HG03196 (cell line): ENCODE data around the gene MAP3K10.
"Not testable (repeated sequence)": the region's sequence is repeated elsewhere in the genome, so short reads cannot be mapped to it uniquely, and the experiment has no call there.

ENCODE experiments used
- ATAC-seq: cut with Tn5 transposase; IDR thresholded peaks from one replicate; pipeline ENCODE4 v1.9.1; 2021; ENCODE audit not compliant: unreplicated experiment

The MAP3K10 gene

DNA sequence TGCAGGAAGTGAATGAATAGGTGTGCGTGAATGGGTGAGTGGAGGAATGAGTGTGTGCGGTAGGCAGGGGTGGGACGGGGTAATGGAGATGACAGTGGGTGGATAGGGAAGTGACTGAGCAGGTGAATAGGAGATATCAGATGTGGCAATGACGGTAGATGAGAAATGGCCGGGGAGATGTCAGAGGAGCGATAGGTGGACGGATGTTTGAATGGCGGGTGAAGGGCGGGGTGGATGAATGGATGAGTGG is 25.5 kb downstream of the MAP3K10 start:
- no peak for ATAC-seq

DNA sequence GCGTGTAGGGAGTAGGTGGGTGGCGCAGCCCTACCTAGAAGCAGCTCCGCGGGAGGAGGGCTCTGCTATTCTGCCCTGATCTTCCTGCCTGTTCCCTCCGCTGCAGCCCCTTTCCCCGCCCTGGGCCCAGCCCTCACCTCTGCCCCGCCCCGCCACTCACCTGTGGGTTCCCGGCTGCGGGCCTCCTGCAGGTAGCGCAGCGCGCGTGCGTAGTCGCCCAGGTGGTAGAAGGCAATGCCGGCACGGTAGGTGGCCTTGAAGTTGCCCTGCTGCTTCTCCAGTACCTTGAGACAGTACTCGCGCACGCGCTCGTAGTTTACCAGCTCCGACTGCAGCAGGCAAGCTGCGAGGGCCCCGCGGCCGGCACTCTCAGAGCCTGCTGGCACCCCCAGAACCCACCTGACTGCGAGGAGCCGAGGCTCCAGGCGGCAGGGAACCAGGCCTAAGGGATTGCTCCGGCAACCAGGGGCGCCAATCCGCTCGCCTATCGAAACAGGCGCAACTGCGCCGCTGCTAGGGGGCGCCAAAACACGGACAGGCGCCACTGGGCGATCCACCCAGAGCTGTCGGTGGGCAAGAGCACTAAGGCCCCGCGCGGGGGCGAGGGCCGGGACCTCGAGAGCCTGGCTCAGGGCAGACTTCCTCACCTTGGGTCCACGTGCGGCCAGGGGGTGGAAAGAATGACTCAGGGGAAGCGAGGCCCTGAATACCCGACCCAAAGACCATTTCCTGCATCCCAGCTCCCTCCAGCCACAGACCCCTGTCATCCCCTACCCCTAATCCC is 26.0 kb downstream of the MAP3K10 start:
- no peak for ATAC-seq

GRCh38 chr19:40217934-40218890 is 27.0 kb downstream of the MAP3K10 start, which contains the start of gene TTC9B:
TSS of gene TTC9B (minus strand) at chr19:40218384. CDS start at chr19:40218381, 3 bp downstream.
- no peak for ATAC-seq

GRCh38 chr19:40219029-40219428 is 27.8 kb downstream of the MAP3K10 start:
- not testable (repeated sequence) for ATAC-seq

DNA sequence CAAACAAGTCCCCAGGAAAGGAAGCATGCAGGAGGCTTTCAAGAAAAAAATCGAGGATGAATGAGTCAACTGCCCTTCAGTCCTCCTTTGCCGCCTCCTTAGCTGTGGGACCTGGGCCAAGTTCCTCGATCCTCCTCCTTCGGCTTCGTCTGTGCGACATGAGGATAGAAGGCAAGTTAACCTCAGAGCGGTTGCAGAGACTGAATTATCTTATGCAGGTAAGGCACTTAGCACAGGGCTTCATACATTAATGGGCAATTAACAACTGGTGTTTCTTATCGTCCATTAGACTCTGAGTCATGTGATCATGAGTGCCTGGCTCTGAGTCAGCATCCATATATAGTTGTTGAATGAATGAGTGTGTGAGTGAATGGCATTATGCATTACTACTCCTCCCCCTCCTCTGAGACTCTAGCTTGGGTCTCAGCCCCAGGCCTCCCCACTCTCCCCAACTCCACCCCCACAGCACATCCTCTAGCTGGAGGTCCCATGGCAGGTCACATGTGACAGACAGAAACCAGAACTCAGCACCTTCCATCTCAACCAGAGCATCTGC is 28.6 kb downstream of the MAP3K10 start:
- no peak for ATAC-seq

GRCh38 chr19:40220674-40221073 is 29.4 kb downstream of the MAP3K10 start:
- no peak for ATAC-seq

DNA sequence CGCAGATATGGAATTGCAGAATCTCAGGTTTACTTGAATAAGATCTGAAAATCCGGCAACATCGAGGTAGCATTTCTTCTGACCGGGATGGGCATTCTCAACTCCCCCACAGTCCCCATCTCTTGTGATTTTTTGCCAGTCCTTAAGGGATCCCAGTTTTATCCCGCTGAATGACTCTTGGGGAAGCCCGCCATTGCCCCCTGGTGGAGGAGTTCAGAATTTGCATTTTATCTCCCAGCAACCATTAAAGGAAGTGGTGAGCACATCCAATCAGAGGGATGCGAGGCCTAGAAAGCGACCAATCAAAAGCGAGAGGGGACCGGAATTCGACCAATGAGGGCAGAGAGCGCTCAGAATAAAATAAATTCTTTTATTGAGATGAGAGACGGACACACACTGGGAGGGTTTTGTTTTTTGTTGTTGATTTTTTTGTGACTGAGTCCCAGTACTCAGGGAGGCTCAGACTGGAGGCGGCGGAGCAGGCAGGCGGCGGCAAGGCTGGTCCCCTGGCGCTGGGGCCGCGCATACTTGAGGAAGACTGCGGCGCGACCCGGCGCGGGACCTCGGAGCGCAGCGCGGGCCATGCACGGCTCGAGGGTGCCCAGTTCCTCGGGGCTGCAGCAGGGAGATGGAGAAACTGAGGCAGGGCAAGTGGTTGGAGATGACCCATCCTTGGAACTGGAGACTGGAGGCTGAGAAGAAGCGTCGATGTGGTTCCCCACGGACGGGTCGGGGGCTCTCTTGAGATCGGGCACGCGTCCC is 30.8 kb downstream of the MAP3K10 start:
- no peak for ATAC-seq

- ATAC-seq, result no peak
Observed at GRCh38 chr19:40223135-40223822, 32.1 kb downstream of the MAP3K10 start.

GRCh38 chr19:40224342-40225150 is 33.3 kb downstream of the MAP3K10 start:
- no peak for ATAC-seq

DNA sequence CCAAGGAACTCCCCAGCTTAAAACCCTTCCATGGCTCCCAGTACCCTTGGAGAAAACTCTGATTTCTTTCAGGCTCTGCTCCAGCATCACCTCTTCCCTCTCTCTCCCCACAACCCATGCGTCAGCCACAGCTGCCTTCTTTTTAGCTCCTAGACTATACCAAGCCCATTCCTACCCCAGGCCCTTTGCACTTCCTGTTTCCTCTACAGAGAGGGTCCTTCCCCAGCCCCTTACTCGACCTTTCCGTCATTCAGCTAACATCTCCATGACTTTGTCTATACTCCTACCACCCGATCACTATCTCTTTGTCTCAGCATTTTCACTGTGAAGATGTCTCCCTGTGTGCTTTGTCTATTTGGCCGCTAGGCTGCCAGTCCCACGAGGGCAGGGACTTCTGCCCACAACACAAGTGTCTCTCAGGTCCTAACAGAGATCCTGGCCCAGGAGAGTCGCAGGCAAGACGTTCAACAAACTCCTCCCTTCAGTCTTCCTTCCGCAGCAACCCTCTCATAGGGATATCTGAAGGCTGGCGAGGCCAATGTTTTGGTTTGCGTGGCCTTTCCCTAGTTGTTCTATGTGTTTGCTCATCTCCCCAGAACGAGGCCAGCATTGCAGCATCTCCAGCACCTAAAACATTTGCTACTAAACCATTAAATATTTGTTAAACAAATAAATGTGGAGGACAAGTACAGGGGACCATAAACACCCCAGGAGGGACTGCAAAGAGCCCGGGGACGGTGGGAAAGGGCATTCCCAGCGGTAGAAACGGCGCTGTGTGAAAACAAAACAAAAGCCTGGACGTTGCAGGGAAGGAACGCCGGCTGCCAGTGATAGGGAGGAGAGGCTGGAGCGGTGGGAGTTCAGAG is 34.4 kb downstream of the MAP3K10 start:
- no peak for ATAC-seq

- ATAC-seq, result no peak
Observed at GRCh38 chr19:40228346-40228745, 37.1 kb downstream of the MAP3K10 start.

DNA sequence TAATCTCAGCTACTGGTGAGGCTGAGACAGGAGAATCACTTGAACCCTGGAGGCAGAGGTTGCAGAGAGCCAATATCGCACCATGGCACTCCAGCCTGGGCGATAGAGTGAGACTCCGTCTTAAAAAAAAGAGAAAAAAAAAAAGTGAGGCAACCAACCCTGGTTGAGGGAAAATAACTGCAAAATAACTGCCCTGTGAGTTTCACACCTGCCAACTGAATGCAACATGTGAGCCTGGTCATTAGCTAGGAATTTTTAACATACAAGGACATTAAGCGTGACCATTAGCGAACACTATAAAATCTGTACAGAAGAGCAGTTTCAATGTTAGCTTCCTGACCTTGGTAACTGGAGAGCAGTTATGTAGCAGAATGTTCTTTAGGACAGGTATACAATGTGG is 37.6 kb downstream of the MAP3K10 start:
- no peak for ATAC-seq

- ATAC-seq, result no peak
Observed at GRCh38 chr19:40229484-40229883, 38.3 kb downstream of the MAP3K10 start.

GRCh38 chr19:40229926-40230417 is 38.7 kb downstream of the MAP3K10 start:
- ATAC-seq, result no peak

DNA sequence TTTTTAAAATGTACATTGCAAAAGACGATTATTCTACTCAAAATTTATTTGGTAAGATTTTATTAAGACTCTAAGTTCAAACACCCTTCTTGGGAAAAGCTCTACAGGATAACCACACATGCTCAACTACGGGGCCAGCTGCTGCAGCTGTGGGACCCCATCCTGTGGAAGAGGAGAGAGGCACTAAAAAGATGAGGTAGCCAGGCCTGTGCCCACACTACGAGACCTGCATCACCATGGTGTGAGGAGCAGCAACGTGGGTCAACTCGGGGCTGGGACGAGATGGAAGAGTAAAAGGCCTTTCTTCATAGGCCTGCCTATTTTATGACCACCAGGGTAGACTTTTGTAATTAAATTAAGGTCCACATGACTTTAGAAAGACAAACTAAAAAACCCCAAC is 39.8 kb downstream of the MAP3K10 start:
- no peak for ATAC-seq

GRCh38 chr19:40231544-40232424 is 40.6 kb downstream of the MAP3K10 start:
- no peak for ATAC-seq

- no peak for ATAC-seq
Observed at GRCh38 chr19:40232479-40232878, 41.3 kb downstream of the MAP3K10 start.
